Activated CD8-positive, alpha-beta T cell treated with anti-CD3 and anti-CD28 coated beads for 36 hours (primary cell): ENCODE measurements around the gene COL9A2. TPM values are rescaled to one million over a fixed set of nuclear protein-coding genes. Genes with fewer than 3 reads are reported as not detected.

ENCODE experiments used
- ATAC-seq: fragments of 200-7000 bp; cut with Tn5 transposase; one replicate; pipeline ENCODE4 v1.10.0; 2021; ENCODE audit warnings: mild to moderate bottlenecking, moderate library complexity
- CTCF ChIA-PET: fragments of 350-600 bp; sonication (Branson Sonifier 250); formaldehyde crosslinking; loops from one replicate; lab custom pipeline; 2021; ENCODE audit warnings: antibody characterized with exemption; lab: Charles Lee
- POLR2A ChIA-PET: fragments of 350-600 bp; sonication (Branson Sonifier 250); formaldehyde crosslinking; loops from one replicate; lab custom pipeline; 2021; ENCODE audit warnings: antibody characterized with exemption; lab: Charles Lee
- DNase-seq: peaks from one replicate; pipeline ENCODE4 v3.0.0-alpha.2; 2020
- H3K27ac Mint-ChIP-seq: one replicate; pipeline ENCODE4 v1.8.0; 2021; ENCODE audit warnings: mild to moderate bottlenecking, mixed read lengths
- H3K27me3 Mint-ChIP-seq: one replicate; pipeline ENCODE4 v1.8.0; 2021; ENCODE audit warnings: mixed read lengths
- H3K36me3 Mint-ChIP-seq: one replicate; pipeline ENCODE4 v1.8.0; 2021; ENCODE audit warnings: low read depth, mixed read lengths
- H3K4me1 Mint-ChIP-seq: one replicate; pipeline ENCODE4 v1.8.0; 2021; ENCODE audit warnings: low read depth, mixed read lengths
- H3K4me3 Mint-ChIP-seq: one replicate; pipeline ENCODE4 v1.8.0; 2021; ENCODE audit warnings: mild to moderate bottlenecking, moderate library complexity, mixed read lengths
- H3K9me3 Mint-ChIP-seq: one replicate; pipeline ENCODE4 v1.8.0; 2021; ENCODE audit warnings: mixed read lengths
- intact Hi-C: fragments of 100-400 bp; cut with micrococcal nuclease; formaldehyde crosslinking; loops from one replicate; pipeline ENCODE4 v1.10.0; 2022
- total RNA-seq, 2 experiments: library from RNA; stranded (reverse); gene quantifications; one replicate each; pipeline ENCODE4 v1.2.3, GENCODE V29; 2021
- TF ChIP-seq, protein P1 (sequence below): fragments of 200-600 bp; IDR thresholded peaks from one replicate; pipeline ENCODE4 v1.8.0; 2022; ENCODE audit warnings: antibody characterized with exemption, mild to moderate bottlenecking

Gene COL9A2
- total RNA-seq, 2 experiments from 2014 or later, result 4.3 to 5.4 TPM

DNA sequence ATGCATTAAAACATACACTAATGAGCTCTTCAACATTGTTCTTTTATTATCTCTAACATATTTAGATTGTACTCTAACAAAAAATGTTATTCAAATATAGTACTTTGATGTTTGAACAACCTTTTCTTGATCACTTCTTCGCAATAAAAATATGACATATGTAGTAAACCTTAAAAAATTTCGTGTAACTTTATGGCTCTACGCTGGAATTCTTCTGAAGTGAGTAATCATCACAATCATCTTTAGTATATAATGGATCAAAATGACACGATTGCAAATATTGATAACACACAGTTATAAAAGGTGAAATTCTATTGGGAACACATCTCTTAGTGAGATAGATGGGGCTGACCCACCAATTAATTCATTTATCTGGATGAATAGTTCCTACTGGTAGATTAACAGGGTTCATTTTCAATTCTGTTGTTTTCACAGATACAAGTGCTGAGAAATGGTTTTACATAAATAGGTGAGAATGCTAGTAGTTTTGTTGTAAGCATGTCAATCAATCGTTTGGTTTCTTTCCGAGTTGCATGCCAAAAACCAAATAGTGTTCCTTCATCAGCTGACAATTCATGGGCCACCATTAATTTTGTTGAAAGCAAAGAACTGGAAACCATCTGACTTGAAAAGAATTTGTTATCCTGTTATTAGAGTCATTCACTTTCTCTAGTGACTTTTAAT lies 60.5 kb downstream of the COL9A2 start:
- Mint-ChIP-seq H3K27me3 (no peaks in the 10 kb centered on the region), H3K4me1 (peaks cover 38% of the 10 kb centered on the region), H3K27ac (peak overlapping the region; percentile 98), H3K4me3 (peak overlapping the region; percentile 94), H3K9me3 (no peaks in the 10 kb centered on the region), H3K36me3 (peaks cover 23% of the 10 kb centered on the region)
- DNase-seq, result no peak
- ChIA-PET CTCF (interaction anchor here (1.2 to 2.5 kb wide), 9 partner anchors 11 to 182 kb away, joined by 3 to 11 read pairs (median 6); no protein-coding TSS in a partner anchor), POLR2A (interaction anchor here (0.9 to 2.1 kb wide), 7 partner anchors 14 to 94 kb away, joined by 3 to 8 read pairs (median 4); partner anchors contain the start of gene RLF)
- TF ChIP-seq, protein P1, sequence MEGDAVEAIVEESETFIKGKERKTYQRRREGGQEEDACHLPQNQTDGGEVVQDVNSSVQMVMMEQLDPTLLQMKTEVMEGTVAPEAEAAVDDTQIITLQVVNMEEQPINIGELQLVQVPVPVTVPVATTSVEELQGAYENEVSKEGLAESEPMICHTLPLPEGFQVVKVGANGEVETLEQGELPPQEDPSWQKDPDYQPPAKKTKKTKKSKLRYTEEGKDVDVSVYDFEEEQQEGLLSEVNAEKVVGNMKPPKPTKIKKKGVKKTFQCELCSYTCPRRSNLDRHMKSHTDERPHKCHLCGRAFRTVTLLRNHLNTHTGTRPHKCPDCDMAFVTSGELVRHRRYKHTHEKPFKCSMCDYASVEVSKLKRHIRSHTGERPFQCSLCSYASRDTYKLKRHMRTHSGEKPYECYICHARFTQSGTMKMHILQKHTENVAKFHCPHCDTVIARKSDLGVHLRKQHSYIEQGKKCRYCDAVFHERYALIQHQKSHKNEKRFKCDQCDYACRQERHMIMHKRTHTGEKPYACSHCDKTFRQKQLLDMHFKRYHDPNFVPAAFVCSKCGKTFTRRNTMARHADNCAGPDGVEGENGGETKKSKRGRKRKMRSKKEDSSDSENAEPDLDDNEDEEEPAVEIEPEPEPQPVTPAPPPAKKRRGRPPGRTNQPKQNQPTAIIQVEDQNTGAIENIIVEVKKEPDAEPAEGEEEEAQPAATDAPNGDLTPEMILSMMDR, result no peak
- intact Hi-C loops, result loop anchor here (10.0 kb wide), 1 partner anchor 92 kb away; the partner anchor contains the start of gene RLF
- no peak for ATAC-seq

DNA sequence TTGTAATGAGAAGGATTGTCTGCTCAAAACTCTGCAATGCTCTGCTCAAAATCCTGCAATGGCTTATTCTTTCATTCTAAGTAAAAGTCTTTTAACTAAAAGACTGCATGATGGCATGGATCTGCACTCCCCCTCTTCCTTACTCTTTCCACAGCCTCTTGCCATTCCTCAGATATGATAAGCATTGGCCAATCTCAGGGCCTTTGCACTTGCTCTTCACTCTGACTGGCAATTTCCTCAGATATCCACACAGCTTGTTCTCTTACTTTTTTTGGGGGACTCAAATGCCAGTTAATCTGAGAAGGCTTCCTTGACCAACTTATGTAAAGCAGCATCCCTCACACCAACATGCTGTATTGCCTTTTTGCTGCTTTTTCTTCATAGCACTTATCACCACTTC lies 61.9 kb downstream of the COL9A2 start:
- intact Hi-C loops, result loop anchor here (10.0 kb wide), 1 partner anchor 90 kb away; the partner anchor contains the start of gene RLF
- TF ChIP-seq, protein P1, result no peak
- no peaks in the 10 kb centered on the region for H3K9me3 Mint-ChIP-seq
- H3K27me3 Mint-ChIP-seq, result no peaks in the 10 kb centered on the region
- peaks cover 11% of the 10 kb centered on the region for H3K36me3 Mint-ChIP-seq
- ChIA-PET POLR2A (interaction anchor here (1.1 to 1.5 kb wide), 2 partner anchors 10 to 12 kb away, joined by 5 to 6 read pairs; no protein-coding TSS in a partner anchor), CTCF (interaction anchor here (1.4 to 2.2 kb wide), 4 partner anchors 60 to 183 kb away, joined by 3 to 8 read pairs (median 7); no protein-coding TSS in a partner anchor)
- H3K4me3 Mint-ChIP-seq, result no peak overlapping the region
- ATAC-seq (no peak), DNase-seq (no peak)
- H3K27ac Mint-ChIP-seq, result no peak overlapping the region
- peaks cover 27% of the 10 kb centered on the region for H3K4me1 Mint-ChIP-seq

DNA sequence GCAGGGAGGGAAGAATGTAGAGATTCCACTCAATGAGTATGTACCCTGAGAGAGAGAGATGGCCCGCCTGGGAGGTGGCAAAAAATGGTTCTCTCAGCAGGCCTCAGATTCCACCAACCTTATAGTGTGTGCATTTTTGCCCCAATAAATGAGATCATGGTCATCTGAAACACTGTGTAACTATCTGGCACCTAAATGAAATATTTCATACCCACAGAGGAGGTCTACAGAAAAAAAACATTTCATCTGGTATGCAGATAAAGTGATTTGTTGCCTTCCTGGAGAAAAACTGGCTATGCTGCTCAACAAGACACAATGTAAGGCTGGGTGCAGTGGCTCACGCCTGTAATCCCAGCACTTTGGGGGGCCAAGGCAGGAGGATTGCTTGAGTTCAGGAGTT lies 64.5 kb downstream of the COL9A2 start:
- ChIA-PET CTCF (no interaction called here), POLR2A (no interaction called here)
- TF ChIP-seq, protein P1, result no peak
- Mint-ChIP-seq H3K36me3 (peaks cover 2% of the 10 kb centered on the region), H3K9me3 (no peaks in the 10 kb centered on the region), H3K4me3 (no peak overlapping the region), H3K27me3 (no peaks in the 10 kb centered on the region), H3K27ac (peak overlapping the region; percentile 30), H3K4me1 (peaks cover 17% of the 10 kb centered on the region)
- intact Hi-C loops, result loop anchor here (10.0 kb wide), 1 partner anchor 88 kb away; the partner anchor contains the start of gene RLF
- DNase-seq, result no peak
- ATAC-seq, result no peak

DNA sequence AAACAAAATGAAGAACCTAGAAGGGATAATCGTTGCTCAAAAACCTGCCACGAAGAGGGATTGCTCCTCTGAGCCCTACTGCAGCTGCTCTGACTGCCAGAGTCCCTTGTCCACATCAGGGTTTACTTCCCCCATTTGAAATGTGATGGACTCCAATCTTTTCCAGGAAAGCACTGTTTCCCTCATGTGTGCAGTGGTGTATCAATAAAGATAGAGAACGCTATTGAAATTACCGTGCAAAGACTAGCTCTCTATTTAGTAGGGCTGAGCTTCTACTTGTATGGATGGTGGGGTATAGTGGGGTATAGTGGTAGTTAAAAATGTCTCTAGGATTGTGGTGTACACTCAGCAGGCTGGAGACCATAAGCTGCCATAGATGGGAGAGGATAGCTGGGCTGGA lies 65.6 kb downstream of the COL9A2 start:
- no peaks in the 10 kb centered on the region for H3K9me3 Mint-ChIP-seq
- peak overlapping the region; percentile 20 for H3K27ac Mint-ChIP-seq
- no peaks in the 10 kb centered on the region for H3K27me3 Mint-ChIP-seq
- intact Hi-C loops, result loop anchor here (10.0 kb wide), 1 partner anchor 87 kb away; the partner anchor contains the start of gene RLF
- ChIA-PET POLR2A (interaction anchor here (1.2 kb wide), 1 partner anchor 10 kb away, joined by 3 read pairs; no protein-coding TSS in a partner anchor), CTCF (interaction anchor here (1.1 kb wide), 1 partner anchor 87 kb away, joined by 5 read pairs; no protein-coding TSS in a partner anchor)
- peaks cover 2% of the 10 kb centered on the region for H3K36me3 Mint-ChIP-seq
- no peak for DNase-seq
- H3K4me1 Mint-ChIP-seq, result peaks cover 14% of the 10 kb centered on the region
- ATAC-seq, result no peak
- no peak overlapping the region for H3K4me3 Mint-ChIP-seq
- TF ChIP-seq, protein P1, result no peak

Other genes starting within 250 kb of the COL9A2 start
- gene PPT1, start 220.0 kb downstream of the COL9A2 start, total RNA-seq, result 10 to 100 TPM; 60.6 to 69.1 TPM
- gene RLF, start 155.9 kb downstream of the COL9A2 start, total RNA-seq, result 10 to 100 TPM; 21.2 to 21.3 TPM
- gene TMCO2, start 69.3 kb downstream of the COL9A2 start, total RNA-seq, result not detected
- gene ZMPSTE24, start 59.0 kb downstream of the COL9A2 start, total RNA-seq, result 10 to 100 TPM; 20.1 to 21.2 TPM
- 100 to 1,000 TPM; 204 to 209 TPM for gene SMAP2, start 56.4 kb upstream of the COL9A2 start, total RNA-seq
- 1 to 10 TPM; 3.5 to 4.1 TPM for gene ZFP69B, start 133.2 kb upstream of the COL9A2 start, total RNA-seq
- 1 to 10 TPM; 4.2 to 4.7 TPM for gene ZFP69, start 160.0 kb upstream of the COL9A2 start, total RNA-seq
- gene EXO5, start 191.5 kb upstream of the COL9A2 start, total RNA-seq, result 10 to 100 TPM in 1 of 2 experiments, 1 to 10 TPM in 1; 8.7 to 10.2 TPM
- 1 to 10 TPM; 4.2 to 4.4 TPM for gene ZNF684, start 214.4 kb upstream of the COL9A2 start, total RNA-seq